ENCODE results near the gene NALF2. TPM values are rescaled to one million over a fixed set of nuclear protein-coding genes. Genes with fewer than 3 reads are reported as not detected.
A peak's percentile ranks its signal among the peaks of the same experiment; 100 is the strongest.

NALF2 gene
- total RNA-seq, 1 experiment from 2014 or later, result not detected

GRCh38 chrX:69535661-69536060 lies 31.5 kb downstream of the NALF2 start:
- no peaks in the 10 kb centered on the region for H3K9me2 ChIP-seq (replicated peaks; ENCODE audit: low read length)
- 0 out of 2 replicates have a peak, but pooled peaks cover 4% of the 10 kb centered on the region for H3K27me3 ChIP-seq (ENCODE audit: low read length)
- no peaks in the 10 kb centered on the region for H3K4me1 ChIP-seq (ENCODE audit: insufficient read depth, low read length)
- BruUV-seq (replicated peaks), result no TSS peak
- ChIA-PET CTCF (no interaction called here), POLR2A (ENCODE audit: unreplicated experiment) (no interaction called here)
- H3K4me2 ChIP-seq (ENCODE audit: low read length), result no peak overlapping the region
- H3K36me3 ChIP-seq (ENCODE audit: low read depth, low read length), result no peaks in the 10 kb centered on the region
- no peak overlapping the region for H3K27ac ChIP-seq (ENCODE audit: low read length)
- no peaks in the 10 kb centered on the region for H3K9me3 ChIP-seq (ENCODE audit: low read length)
- DNase-seq (no peak), ATAC-seq (no peak)
- no peaks in the 10 kb centered on the region for H3F3A ChIP-seq (ENCODE audit: low read length, unreplicated experiment)
- intact Hi-C loops (cut with micrococcal nuclease), result no loop called here
- no peak overlapping the region for H2AFZ ChIP-seq (ENCODE audit: low read length)
- no peaks in the 10 kb centered on the region for H3K79me2 ChIP-seq (ENCODE audit: low read length)
- H3K4me3 ChIP-seq (ENCODE audit: low read length), result no peak overlapping the region
- H3K9ac ChIP-seq (ENCODE audit: low read length), result no peak overlapping the region
- TF ChIP-seq EZH2phosphoT487 (IDR thresholded peaks at IDR 0.05; ENCODE audit: borderline replicate concordance, low read length) (no peak), CTCF (conservative IDR thresholded peaks at IDR 0.05; ENCODE audit: low read depth, low read length) (no peak), EZH2 (IDR thresholded peaks at IDR 0.05; ENCODE audit: low read length, unreplicated experiment) (no peak)
- H4K20me1 ChIP-seq (ENCODE audit: low read length), result no peaks in the 10 kb centered on the region

DNA sequence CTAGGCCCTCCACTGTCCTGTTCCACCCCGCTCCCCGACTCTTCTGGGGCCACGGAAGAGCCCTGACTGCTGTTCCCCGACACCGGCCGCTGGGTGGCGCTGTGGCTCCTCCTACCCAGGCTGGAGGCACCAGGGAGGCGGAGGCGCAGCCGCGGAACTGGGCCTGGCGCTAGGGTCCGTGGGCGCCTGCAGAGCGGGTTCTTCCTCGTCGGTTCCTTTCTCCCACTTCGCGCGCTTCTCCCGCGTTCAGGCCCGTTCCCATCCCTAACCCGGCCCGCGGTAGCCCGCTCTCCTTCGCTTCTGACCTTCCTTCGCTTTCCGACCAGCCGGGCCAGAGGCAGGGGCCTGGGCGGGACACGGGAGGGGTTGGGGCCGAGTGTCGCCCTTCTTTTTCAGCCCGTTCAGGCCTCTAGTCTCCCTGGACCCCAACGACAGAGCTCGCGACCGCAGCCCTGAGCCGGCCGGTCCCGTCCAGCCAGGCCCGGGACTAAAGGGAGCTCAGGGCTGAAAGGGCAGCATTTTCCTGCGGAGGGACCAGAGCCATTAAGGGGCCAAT lies 34.3 kb downstream of the NALF2 start:
- peak; percentile 97 for ATAC-seq
- H3K27ac ChIP-seq (ENCODE audit: low read length), result no peak overlapping the region
- peak overlapping the region; percentile 87 for H3K4me2 ChIP-seq (ENCODE audit: low read length)

More for the DNA sequence above, 34.3 kb downstream of the NALF2 start:
- Histone ChIP-seq H2AFZ (ENCODE audit: low read length) (peak overlapping the region; percentile 91), H3K79me2 (ENCODE audit: low read length) (no peaks in the 10 kb centered on the region), H3F3A (ENCODE audit: low read length, unreplicated experiment) (no peaks in the 10 kb centered on the region), H3K9me3 (ENCODE audit: low read length) (no peaks in the 10 kb centered on the region), H3K4me3 (ENCODE audit: low read length) (peak overlapping the region; percentile 63), H3K9me2 (replicated peaks; ENCODE audit: low read length) (no peaks in the 10 kb centered on the region), H3K4me1 (ENCODE audit: insufficient read depth, low read length) (no peaks in the 10 kb centered on the region), H4K20me1 (ENCODE audit: low read length) (no peaks in the 10 kb centered on the region), H3K27me3 (ENCODE audit: low read length) (0 out of 2 replicates have a peak, but pooled peaks cover 4% of the 10 kb centered on the region), H3K36me3 (ENCODE audit: low read depth, low read length) (no peaks in the 10 kb centered on the region), H3K9ac (ENCODE audit: low read length) (0 out of 2 replicates have a peak overlapping the region, but pooled peaks have one; percentile 17)
- DNase-seq, result peak; percentile 58
- TF ChIP-seq CTCF (conservative IDR thresholded peaks at IDR 0.05; ENCODE audit: low read depth, low read length), result peak; percentile 81
- TF ChIP-seq EZH2phosphoT487 (IDR thresholded peaks at IDR 0.05; ENCODE audit: borderline replicate concordance, low read length), result no peak
- no TSS peak for BruUV-seq (replicated peaks)
- ChIA-PET POLR2A (ENCODE audit: unreplicated experiment) (no interaction called here), CTCF (interaction anchor here (1.1 to 1.8 kb wide), 2 partner anchors 80 to 494 kb away, joined by 4 to 6 read pairs; no protein-coding TSS in a partner anchor)
- intact Hi-C loops (cut with micrococcal nuclease), result loop anchor here (2.0 kb wide), 1 partner anchor 80 kb away; no protein-coding TSS in a partner anchor

Data from PC-3 (cell line).